ENCODE data around the gene VAMP3. TPM values are rescaled to one million over a fixed set of nuclear protein-coding genes. Genes with fewer than 3 reads are reported as not detected.

The VAMP3 gene
- total and polyA plus RNA-seq, 4 donors = 17.4 to 38.4 (median 25.9) TPM

DNA sequence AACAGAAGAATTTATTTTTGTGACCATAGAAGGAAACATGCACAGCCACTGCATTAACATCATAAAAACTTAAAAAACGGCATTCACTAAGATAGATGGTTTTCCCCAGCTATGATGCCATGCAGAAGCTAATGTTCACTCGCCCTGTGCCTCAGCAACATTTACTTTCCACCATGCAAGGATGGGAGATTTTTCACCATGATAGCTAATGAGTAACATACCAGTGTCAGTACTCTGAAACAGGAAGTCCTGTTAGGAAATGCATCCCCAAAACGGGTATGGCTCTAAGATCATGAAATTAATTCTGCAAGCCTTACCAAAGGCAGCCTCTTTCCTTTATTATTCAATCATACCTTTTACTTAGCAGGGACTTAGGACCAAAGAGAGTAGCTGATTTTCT lies 17.5 kb upstream of the VAMP3 start:
- Histone ChIP-seq H3K9me3 (ENCODE audit: control insufficient read depth in 4 of 4, low read length in 3 of 4) (no peaks in the 10 kb centered on the region), H3K9ac (ENCODE audit: low read depth in 1 of 2, low read length in 2 of 2) (no peak overlapping the region), H3K4me1 (ENCODE audit: control insufficient read depth in 4 of 4, insufficient read depth in 4 of 4, low read length in 3 of 4) (peaks cover 0 to 8% (median 7%) of the 10 kb centered on the region in 4 donors), H3K27me3 (ENCODE audit: control insufficient read depth in 4 of 4, insufficient read depth in 4 of 4, low read length in 3 of 4) (no peaks in the 10 kb centered on the region), H3K27ac (ENCODE audit: low read depth in 1 of 2, low read length in 2 of 2) (no peak overlapping the region), H3K36me3 (ENCODE audit: control insufficient read depth in 4 of 4, insufficient read depth in 3 of 4, low read depth in 1 of 4, low read length in 3 of 4) (no peaks in the 10 kb centered on the region), H3K4me3 (ENCODE audit: low read depth in 1 of 3, low read length in 3 of 3) (no peak overlapping the region)
- TF ChIP-seq FOXA2 (IDR thresholded peaks at IDR 0.05) (no peak), HNF4A (conservative IDR thresholded peaks at IDR 0.05) (no peak), JUND (IDR thresholded peaks at IDR 0.05) (no peak), EGR1 (IDR thresholded peaks at IDR 0.05; ENCODE audit: low read depth in 2 of 2) (no peak), GABPA (IDR thresholded peaks at IDR 0.05 in 1 of 2, conservative IDR thresholded peaks at IDR 0.05 in 1 of 2) (no peak), RXRA (IDR thresholded peaks at IDR 0.05) (no peak), NR2F2 (IDR thresholded peaks at IDR 0.05) (no peak)
- TF ChIP-seq, protein P1, sequence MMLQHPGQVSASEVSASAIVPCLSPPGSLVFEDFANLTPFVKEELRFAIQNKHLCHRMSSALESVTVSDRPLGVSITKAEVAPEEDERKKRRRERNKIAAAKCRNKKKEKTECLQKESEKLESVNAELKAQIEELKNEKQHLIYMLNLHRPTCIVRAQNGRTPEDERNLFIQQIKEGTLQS (IDR thresholded peaks at IDR 0.05) = no peak
- TF ChIP-seq, protein P2, sequence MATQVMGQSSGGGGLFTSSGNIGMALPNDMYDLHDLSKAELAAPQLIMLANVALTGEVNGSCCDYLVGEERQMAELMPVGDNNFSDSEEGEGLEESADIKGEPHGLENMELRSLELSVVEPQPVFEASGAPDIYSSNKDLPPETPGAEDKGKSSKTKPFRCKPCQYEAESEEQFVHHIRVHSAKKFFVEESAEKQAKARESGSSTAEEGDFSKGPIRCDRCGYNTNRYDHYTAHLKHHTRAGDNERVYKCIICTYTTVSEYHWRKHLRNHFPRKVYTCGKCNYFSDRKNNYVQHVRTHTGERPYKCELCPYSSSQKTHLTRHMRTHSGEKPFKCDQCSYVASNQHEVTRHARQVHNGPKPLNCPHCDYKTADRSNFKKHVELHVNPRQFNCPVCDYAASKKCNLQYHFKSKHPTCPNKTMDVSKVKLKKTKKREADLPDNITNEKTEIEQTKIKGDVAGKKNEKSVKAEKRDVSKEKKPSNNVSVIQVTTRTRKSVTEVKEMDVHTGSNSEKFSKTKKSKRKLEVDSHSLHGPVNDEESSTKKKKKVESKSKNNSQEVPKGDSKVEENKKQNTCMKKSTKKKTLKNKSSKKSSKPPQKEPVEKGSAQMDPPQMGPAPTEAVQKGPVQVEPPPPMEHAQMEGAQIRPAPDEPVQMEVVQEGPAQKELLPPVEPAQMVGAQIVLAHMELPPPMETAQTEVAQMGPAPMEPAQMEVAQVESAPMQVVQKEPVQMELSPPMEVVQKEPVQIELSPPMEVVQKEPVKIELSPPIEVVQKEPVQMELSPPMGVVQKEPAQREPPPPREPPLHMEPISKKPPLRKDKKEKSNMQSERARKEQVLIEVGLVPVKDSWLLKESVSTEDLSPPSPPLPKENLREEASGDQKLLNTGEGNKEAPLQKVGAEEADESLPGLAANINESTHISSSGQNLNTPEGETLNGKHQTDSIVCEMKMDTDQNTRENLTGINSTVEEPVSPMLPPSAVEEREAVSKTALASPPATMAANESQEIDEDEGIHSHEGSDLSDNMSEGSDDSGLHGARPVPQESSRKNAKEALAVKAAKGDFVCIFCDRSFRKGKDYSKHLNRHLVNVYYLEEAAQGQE (IDR thresholded peaks at IDR 0.05) = no peak
- TF ChIP-seq, protein P3, sequence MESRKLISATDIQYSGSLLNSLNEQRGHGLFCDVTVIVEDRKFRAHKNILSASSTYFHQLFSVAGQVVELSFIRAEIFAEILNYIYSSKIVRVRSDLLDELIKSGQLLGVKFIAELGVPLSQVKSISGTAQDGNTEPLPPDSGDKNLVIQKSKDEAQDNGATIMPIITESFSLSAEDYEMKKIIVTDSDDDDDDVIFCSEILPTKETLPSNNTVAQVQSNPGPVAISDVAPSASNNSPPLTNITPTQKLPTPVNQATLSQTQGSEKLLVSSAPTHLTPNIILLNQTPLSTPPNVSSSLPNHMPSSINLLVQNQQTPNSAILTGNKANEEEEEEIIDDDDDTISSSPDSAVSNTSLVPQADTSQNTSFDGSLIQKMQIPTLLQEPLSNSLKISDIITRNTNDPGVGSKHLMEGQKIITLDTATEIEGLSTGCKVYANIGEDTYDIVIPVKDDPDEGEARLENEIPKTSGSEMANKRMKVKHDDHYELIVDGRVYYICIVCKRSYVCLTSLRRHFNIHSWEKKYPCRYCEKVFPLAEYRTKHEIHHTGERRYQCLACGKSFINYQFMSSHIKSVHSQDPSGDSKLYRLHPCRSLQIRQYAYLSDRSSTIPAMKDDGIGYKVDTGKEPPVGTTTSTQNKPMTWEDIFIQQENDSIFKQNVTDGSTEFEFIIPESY (IDR thresholded peaks at IDR 0.05) = no peak
- TF ChIP-seq, protein P4, sequence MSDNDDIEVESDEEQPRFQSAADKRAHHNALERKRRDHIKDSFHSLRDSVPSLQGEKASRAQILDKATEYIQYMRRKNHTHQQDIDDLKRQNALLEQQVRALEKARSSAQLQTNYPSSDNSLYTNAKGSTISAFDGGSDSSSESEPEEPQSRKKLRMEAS (IDR thresholded peaks at IDR 0.05) = no peak
- DNase-seq (ENCODE audit: low spot score) = no peak
- 66% methylated on average over 3 of the region's 3 CpGs for WGBS

DNA sequence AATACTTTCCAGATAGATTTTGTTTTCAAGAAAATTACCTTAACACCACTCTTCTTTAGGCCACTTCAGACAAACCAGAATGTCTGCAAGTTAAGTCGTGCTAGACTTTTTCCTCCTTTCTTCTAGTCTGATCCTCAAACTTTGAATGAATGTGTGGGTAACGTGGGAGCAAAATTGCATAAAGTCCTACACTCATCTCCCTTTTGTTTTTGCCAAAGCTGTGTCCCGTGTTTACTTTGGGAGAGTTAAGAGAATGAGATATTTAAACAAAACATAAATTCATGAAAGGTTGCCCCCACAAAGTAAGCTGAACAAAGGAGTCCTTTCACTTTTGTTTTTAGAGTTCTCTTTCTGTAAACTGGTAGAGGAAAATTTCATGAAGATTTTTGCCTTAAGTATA lies 16.9 kb upstream of the VAMP3 start:
- Histone ChIP-seq H3K36me3 (ENCODE audit: control insufficient read depth in 4 of 4, insufficient read depth in 3 of 4, low read depth in 1 of 4, low read length in 3 of 4) (no peaks in the 10 kb centered on the region), H3K27ac (ENCODE audit: low read depth in 1 of 2, low read length in 2 of 2) (no peak overlapping the region), H3K4me1 (ENCODE audit: control insufficient read depth in 4 of 4, insufficient read depth in 4 of 4, low read length in 3 of 4) (peaks cover 0 to 8% (median 7%) of the 10 kb centered on the region in 4 donors), H3K27me3 (ENCODE audit: control insufficient read depth in 4 of 4, insufficient read depth in 4 of 4, low read length in 3 of 4) (no peaks in the 10 kb centered on the region), H3K9ac (ENCODE audit: low read depth in 1 of 2, low read length in 2 of 2) (no peak overlapping the region), H3K9me3 (ENCODE audit: control insufficient read depth in 4 of 4, low read length in 3 of 4) (no peaks in the 10 kb centered on the region), H3K4me3 (ENCODE audit: low read depth in 1 of 3, low read length in 3 of 3) (no peak overlapping the region)
- 73% methylated on average over 3 of the region's 3 CpGs for WGBS
- no peak for DNase-seq (ENCODE audit: low spot score)
- TF ChIP-seq TAF1 (conservative IDR thresholded peaks at IDR 0.05) = no peak
- no peak for TF ChIP-seq FOXA1 (IDR thresholded peaks at IDR 0.05)
- no peak for TF ChIP-seq YY1 (IDR thresholded peaks at IDR 0.05)
- TF ChIP-seq JUND (IDR thresholded peaks at IDR 0.05) = no peak
- no peak for TF ChIP-seq EGR1 (IDR thresholded peaks at IDR 0.05; ENCODE audit: low read depth in 2 of 2)
- TF ChIP-seq RAD21 (IDR thresholded peaks at IDR 0.05) = no peak
- TF ChIP-seq HNF4A (conservative IDR thresholded peaks at IDR 0.05) = no peak
- TF ChIP-seq NR2F2 (IDR thresholded peaks at IDR 0.05) = no peak
- TF ChIP-seq, protein P5, sequence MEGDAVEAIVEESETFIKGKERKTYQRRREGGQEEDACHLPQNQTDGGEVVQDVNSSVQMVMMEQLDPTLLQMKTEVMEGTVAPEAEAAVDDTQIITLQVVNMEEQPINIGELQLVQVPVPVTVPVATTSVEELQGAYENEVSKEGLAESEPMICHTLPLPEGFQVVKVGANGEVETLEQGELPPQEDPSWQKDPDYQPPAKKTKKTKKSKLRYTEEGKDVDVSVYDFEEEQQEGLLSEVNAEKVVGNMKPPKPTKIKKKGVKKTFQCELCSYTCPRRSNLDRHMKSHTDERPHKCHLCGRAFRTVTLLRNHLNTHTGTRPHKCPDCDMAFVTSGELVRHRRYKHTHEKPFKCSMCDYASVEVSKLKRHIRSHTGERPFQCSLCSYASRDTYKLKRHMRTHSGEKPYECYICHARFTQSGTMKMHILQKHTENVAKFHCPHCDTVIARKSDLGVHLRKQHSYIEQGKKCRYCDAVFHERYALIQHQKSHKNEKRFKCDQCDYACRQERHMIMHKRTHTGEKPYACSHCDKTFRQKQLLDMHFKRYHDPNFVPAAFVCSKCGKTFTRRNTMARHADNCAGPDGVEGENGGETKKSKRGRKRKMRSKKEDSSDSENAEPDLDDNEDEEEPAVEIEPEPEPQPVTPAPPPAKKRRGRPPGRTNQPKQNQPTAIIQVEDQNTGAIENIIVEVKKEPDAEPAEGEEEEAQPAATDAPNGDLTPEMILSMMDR (IDR thresholded peaks at IDR 0.05; ENCODE audit: low read depth, low read length, missing input control) = no peak
- no peak for TF ChIP-seq SP1 (IDR thresholded peaks at IDR 0.05)
- TF ChIP-seq, protein P3 (IDR thresholded peaks at IDR 0.05) = no peak
- TF ChIP-seq HNF4G (IDR thresholded peaks at IDR 0.05) = no peak
- TF ChIP-seq, protein P1 (IDR thresholded peaks at IDR 0.05) = no peak
- no peak for TF ChIP-seq FOXA2 (IDR thresholded peaks at IDR 0.05)
- TF ChIP-seq, protein P2 (IDR thresholded peaks at IDR 0.05) = no peak
- TF ChIP-seq RXRA (IDR thresholded peaks at IDR 0.05) = no peak

Data from liver (tissue), 9 donors.